Lung (tissue), 12 donors: Measurements from ENCODE around the gene CHST11. TPM values are rescaled to one million over a fixed set of nuclear protein-coding genes. Genes with fewer than 3 reads are reported as not detected.

Experiments used
- ATAC-seq: fragments of 200-7000 bp; cut with Tn5 transposase; one replicate; pipeline ENCODE4 v1.9.1; 2020; ENCODE audit warnings: moderate number of reproducible peaks; ENCODE audit not compliant: insufficient read depth, low FRiP score
- DNase-seq, 3 donors: peaks; one replicate each; pipeline ENCODE4 v3.0.0-alpha.2; 2013 to 2017
- H3K27ac ChIP-seq, 2 donors: one replicate each; pipeline ENCODE4 v1.5.1; 2013; ENCODE audit warnings: mild to moderate bottlenecking in 2 of 2, moderate library complexity in 2 of 2, control low read depth in 1 of 2, inconsistent platforms in 1 of 2, low read depth in 1 of 2, low read length in 1 of 2
- H3K27me3 ChIP-seq, 3 donors: one replicate each; pipeline ENCODE4 v1.5.1; 2013; ENCODE audit warnings: low read length in 2 of 3; ENCODE audit not compliant: control insufficient read depth in 3 of 3, insufficient read depth in 3 of 3
- H3K36me3 ChIP-seq, 4 donors: one replicate each; pipeline ENCODE4 v1.5.1; 2013; ENCODE audit warnings: low read length in 4 of 4, mild to moderate bottlenecking in 1 of 4, moderate library complexity in 1 of 4; ENCODE audit not compliant: control insufficient read depth in 4 of 4, insufficient read depth in 4 of 4
- H3K4me1 ChIP-seq, 5 donors: one replicate each; pipeline ENCODE4 v1.5.1; 2013; ENCODE audit warnings: low read length in 5 of 5, mild to moderate bottlenecking in 2 of 5, moderate library complexity in 1 of 5; ENCODE audit not compliant: control insufficient read depth in 5 of 5, insufficient read depth in 5 of 5
- H3K4me3 ChIP-seq: one replicate; pipeline ENCODE4 v1.5.1; 2013; ENCODE audit warnings: mild to moderate bottlenecking, control low read depth, moderate library complexity
- H3K9ac ChIP-seq, 2 donors: one replicate each; pipeline ENCODE4 v1.5.1; 2013; ENCODE audit warnings: low read length in 2 of 2, control low read depth in 1 of 2; ENCODE audit not compliant: insufficient read depth in 1 of 2
- H3K9me3 ChIP-seq, 4 donors: one replicate each; pipeline ENCODE4 v1.5.1; 2013; ENCODE audit warnings: low read length in 3 of 4, mild to moderate bottlenecking in 1 of 4, moderate library complexity in 1 of 4; ENCODE audit not compliant: control insufficient read depth in 4 of 4, insufficient read depth in 3 of 4
- WGBS, 2 donors: extraction: QIAGEN DNeasy Blood & Tissue Kit; methylation state at CpG; one replicate each; pipeline ENCODE4 v1.1.7; 2013; 5-methylcytosine and 5-hydroxymethylcytosine counted together
- polyA plus RNA-seq, 2 donors: library from polyadenylated mRNA; stranded (reverse); fragments of 200-250 nt; gene quantifications; one replicate each; pipeline ENCODE4 v1.2.1, GENCODE V29; 2013
- total RNA-seq, 2 donors: library from RNA; depleted of rRNA in 1 of 2; stranded (reverse); fragments of >200 nt in 1 of 2; gene quantifications; one replicate each; pipeline ENCODE4 v1.2.1, GENCODE V29; 2014 to 2021
- TF ChIP-seq, protein P1 (sequence below): IDR thresholded peaks from 2 replicates; pipeline ENCODE4 v1.5.1; 2012; ENCODE audit warnings: mild to moderate bottlenecking; ENCODE audit errors: control extremely low read depth, extremely low read depth
- donor health status: control.
- donor health status: control.
- donor health status: Bipolar disorder and iron deficiency.
- donor health status: healthy.
- donor health status: DM: yes; HTN: yes; CAD: no.

The CHST11 gene
- total and polyA plus RNA-seq, 4 donors = 9.0 to 63.2 (median 27.7) TPM

DNA sequence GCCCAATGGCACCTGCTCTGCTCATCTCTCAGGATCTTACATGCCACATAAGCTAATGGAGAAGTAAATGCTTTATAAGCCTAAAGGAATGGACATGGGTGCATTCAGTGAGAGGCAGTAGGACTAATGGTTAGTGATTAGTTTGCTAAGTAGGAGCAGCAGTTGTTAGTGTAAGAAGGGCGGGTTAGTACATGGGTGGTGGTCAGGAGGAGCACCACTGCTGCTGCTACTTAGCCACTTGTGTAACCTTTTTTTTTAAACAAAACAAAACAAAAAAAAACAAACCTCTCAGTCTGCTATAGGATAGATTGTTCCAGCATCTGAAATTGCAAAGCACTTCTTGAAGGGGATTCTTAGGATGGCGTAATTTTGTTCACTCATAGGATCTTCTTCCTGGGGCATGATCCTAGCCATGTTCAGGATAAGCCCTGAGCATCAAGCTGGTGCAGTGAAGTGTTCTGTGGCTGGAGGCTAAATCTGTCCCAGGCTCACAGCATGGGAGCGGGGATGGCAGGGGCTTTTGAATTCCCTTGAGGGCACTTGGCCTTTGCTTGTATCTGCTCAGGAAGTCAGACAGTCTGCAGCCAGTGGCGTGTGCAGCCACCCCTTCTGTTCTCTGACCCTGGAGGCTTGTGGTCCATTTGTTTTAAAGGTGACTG lies 63.6 kb downstream of the CHST11 start:
- Histone ChIP-seq H3K27ac (no peak overlapping the region), H3K9me3 (no peaks in the 10 kb centered on the region), H3K4me3 (no peak overlapping the region), H3K4me1 (peaks cover 11 to 27% (median 21%) of the 10 kb centered on the region in 5 donors), H3K9ac (no peak overlapping the region), H3K27me3 (no peaks in the 10 kb centered on the region), H3K36me3 (no peaks in the 10 kb centered on the region)
- no peak for DNase-seq
- TF ChIP-seq, protein P1, sequence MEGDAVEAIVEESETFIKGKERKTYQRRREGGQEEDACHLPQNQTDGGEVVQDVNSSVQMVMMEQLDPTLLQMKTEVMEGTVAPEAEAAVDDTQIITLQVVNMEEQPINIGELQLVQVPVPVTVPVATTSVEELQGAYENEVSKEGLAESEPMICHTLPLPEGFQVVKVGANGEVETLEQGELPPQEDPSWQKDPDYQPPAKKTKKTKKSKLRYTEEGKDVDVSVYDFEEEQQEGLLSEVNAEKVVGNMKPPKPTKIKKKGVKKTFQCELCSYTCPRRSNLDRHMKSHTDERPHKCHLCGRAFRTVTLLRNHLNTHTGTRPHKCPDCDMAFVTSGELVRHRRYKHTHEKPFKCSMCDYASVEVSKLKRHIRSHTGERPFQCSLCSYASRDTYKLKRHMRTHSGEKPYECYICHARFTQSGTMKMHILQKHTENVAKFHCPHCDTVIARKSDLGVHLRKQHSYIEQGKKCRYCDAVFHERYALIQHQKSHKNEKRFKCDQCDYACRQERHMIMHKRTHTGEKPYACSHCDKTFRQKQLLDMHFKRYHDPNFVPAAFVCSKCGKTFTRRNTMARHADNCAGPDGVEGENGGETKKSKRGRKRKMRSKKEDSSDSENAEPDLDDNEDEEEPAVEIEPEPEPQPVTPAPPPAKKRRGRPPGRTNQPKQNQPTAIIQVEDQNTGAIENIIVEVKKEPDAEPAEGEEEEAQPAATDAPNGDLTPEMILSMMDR = no peak
- 72 to 76% methylated on average over 4 of the region's 4 CpGs for WGBS, 2 donors
- no peak for ATAC-seq

DNA sequence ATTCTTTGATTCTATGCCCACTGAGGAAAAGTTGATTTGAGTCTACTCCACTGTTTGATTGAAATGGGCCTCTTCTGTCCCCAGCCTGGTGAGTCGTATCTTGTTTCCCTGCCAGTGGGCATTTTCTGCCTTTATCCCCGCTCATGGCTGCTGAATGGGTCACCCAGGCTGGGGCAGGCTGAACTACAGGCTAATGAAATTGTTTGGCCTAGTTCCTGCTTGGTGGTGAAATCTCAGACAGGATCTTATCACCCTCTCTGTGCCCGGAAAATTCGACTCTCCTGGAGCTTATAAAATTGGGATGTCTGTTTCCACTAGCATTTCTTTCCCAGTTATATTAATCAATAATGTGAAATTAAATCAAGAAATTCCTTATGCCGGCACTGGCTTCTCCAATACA lies 65.0 kb downstream of the CHST11 start:
- H3K9ac ChIP-seq = no peak overlapping the region
- TF ChIP-seq, protein P1 = no peak
- H3K4me1 ChIP-seq = peaks cover 11 to 25% (median 18%) of the 10 kb centered on the region in 5 donors
- 66 to 70% methylated on average over 5 of the region's 5 CpGs for WGBS, 2 donors
- H3K27me3 ChIP-seq = no peaks in the 10 kb centered on the region
- H3K9me3 ChIP-seq = no peaks in the 10 kb centered on the region
- H3K4me3 ChIP-seq = no peak overlapping the region
- no peak overlapping the region for H3K27ac ChIP-seq
- no peaks in the 10 kb centered on the region for H3K36me3 ChIP-seq
- DNase-seq = no peak
- no peak for ATAC-seq

DNA sequence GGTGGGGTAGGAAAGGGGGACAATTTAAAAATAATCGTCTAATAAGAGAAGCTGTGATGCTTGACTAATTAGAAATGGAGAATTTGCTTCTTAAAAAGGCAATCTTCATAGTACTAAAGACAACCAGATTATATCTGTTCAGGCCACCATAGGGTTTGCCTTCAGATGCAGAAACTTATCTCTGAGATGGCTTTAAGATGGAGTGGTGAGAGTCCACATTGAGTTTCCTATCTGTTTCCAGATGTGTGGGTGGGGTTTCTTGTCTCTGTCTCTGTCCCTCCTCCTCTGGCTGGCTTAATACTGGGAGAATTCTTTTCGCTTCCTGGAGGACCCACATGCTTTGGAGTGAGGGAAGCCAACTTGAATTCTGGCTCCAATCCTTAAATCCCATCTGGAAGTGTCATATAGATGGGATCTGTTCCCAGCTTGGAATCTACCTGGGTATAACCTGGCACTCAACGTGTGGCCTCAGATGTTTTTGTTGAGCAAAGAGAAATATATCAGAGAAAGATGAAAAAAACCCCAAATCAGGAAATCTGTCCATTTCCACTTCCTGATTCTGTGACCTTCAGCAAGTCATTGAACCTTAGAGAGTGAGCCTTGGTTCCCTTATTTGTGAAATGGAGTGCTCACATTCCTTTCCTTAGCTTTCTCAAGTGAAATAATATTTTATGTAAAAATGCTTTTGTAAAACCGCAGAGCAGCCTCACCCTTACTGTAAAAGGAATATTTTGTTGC lies 66.4 kb downstream of the CHST11 start:
- ATAC-seq (no peak), DNase-seq (peak in 1 of 3 donors; percentile 40)
- H3K9ac ChIP-seq = no peak overlapping the region
- no peaks in the 10 kb centered on the region for H3K27me3 ChIP-seq
- H3K9me3 ChIP-seq = no peaks in the 10 kb centered on the region
- H3K4me3 ChIP-seq = no peak overlapping the region
- peak overlapping the region in 1 of 2 donors; percentile 70 for H3K27ac ChIP-seq
- TF ChIP-seq, protein P1 = no peak
- H3K36me3 ChIP-seq = no peaks in the 10 kb centered on the region
- 41 to 45% methylated on average over 4 of the region's 4 CpGs for WGBS, 2 donors
- peaks cover 11 to 24% (median 18%) of the 10 kb centered on the region in 5 donors for H3K4me1 ChIP-seq
